ENCODE data around the gene MYRIP.
"Not testable (repeated sequence)": the region's sequence is repeated elsewhere in the genome, so short reads cannot be mapped to it uniquely, and the experiment has no call there.

Gene MYRIP

DNA sequence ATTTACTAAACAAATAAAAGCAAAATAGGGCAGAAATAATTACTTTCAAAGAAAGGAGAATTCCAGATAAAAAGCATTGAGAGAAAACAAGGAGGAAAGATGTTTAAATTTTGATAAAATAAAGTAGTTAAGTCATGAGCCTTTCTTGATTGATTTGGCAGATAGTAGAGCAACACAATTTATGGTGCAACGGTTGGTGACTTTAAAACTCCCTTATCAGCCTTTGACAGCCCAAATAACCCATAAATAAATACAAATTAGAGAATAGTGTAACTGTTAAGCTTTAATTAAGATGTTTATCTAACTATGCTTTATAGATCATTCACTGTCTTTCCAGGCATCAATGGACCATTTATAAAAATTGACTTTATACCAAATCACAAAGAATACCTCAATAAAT lies 446.1 kb downstream of the MYRIP start:
- H3K9ac ChIP-seq (ENCODE audit: low read depth, low read length), result no peak overlapping the region
- no peaks in the 10 kb centered on the region for H3K9me3 ChIP-seq (ENCODE audit: control insufficient read depth, insufficient read depth, low read length)
- no peaks in the 10 kb centered on the region for H3K36me3 ChIP-seq (ENCODE audit: control insufficient read depth, insufficient read depth, low read length)
- no peaks in the 10 kb centered on the region for H3K27me3 ChIP-seq (ENCODE audit: control insufficient read depth, insufficient read depth, low read length)
- peaks cover 9% of the 10 kb centered on the region for H3K4me1 ChIP-seq (ENCODE audit: control insufficient read depth, insufficient read depth, low read length)
- H3K4me3 ChIP-seq (ENCODE audit: low read depth, low read length), result no peak overlapping the region

- H3K9me3 ChIP-seq (ENCODE audit: control insufficient read depth, insufficient read depth, low read length), result no peaks in the 10 kb centered on the region
- no peaks in the 10 kb centered on the region for H3K27me3 ChIP-seq (ENCODE audit: control insufficient read depth, insufficient read depth, low read length)
- H3K36me3 ChIP-seq (ENCODE audit: control insufficient read depth, insufficient read depth, low read length), result no peaks in the 10 kb centered on the region
- H3K4me1 ChIP-seq (ENCODE audit: control insufficient read depth, insufficient read depth, low read length), result peaks cover 9% of the 10 kb centered on the region
- H3K9ac ChIP-seq (ENCODE audit: low read depth, low read length), result no peak overlapping the region
- H3K4me3 ChIP-seq (ENCODE audit: low read depth, low read length), result no peak overlapping the region
Observed at GRCh38 chr3:40258064-40258463, 448.7 kb downstream of the MYRIP start.

DNA sequence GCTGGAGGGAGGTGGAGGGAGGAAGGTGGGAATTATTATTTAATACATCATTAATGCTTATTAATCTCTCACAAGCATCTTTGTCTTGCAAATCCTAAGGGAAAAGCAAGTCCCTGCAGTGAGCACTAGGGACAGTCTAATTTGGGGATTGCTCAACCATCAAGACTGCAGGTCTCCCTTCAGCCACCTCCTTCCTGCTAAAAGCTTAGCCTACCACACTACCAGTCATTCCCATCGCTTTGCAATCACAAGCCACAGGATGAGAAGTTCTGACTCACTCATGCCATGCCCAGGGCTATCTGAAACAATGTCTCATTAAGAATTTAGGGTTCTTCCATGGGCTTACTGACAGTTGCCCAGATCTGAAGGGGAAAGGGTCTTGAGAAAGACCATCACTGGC lies 449.1 kb downstream of the MYRIP start:
- no peak overlapping the region for H3K9ac ChIP-seq (ENCODE audit: low read depth, low read length)
- H3K4me1 ChIP-seq (ENCODE audit: control insufficient read depth, insufficient read depth, low read length), result peaks cover 9% of the 10 kb centered on the region
- H3K36me3 ChIP-seq (ENCODE audit: control insufficient read depth, insufficient read depth, low read length), result no peaks in the 10 kb centered on the region
- H3K27me3 ChIP-seq (ENCODE audit: control insufficient read depth, insufficient read depth, low read length), result no peaks in the 10 kb centered on the region
- H3K9me3 ChIP-seq (ENCODE audit: control insufficient read depth, insufficient read depth, low read length), result no peaks in the 10 kb centered on the region
- no peak overlapping the region for H3K4me3 ChIP-seq (ENCODE audit: low read depth, low read length)

GRCh38 chr3:40262331-40262730 lies 452.9 kb downstream of the MYRIP start:
- Histone ChIP-seq H3K4me3 (ENCODE audit: low read depth, low read length) (no peak overlapping the region), H3K36me3 (ENCODE audit: control insufficient read depth, insufficient read depth, low read length) (no peaks in the 10 kb centered on the region), H3K4me1 (ENCODE audit: control insufficient read depth, insufficient read depth, low read length) (peaks cover 2% of the 10 kb centered on the region), H3K9me3 (ENCODE audit: control insufficient read depth, insufficient read depth, low read length) (no peaks in the 10 kb centered on the region), H3K27me3 (ENCODE audit: control insufficient read depth, insufficient read depth, low read length) (no peaks in the 10 kb centered on the region), H3K9ac (ENCODE audit: low read depth, low read length) (no peak overlapping the region)

GRCh38 chr3:40264451-40264850 lies 455.0 kb downstream of the MYRIP start:
- Histone ChIP-seq H3K36me3 (ENCODE audit: control insufficient read depth, insufficient read depth, low read length) (no peaks in the 10 kb centered on the region), H3K27me3 (ENCODE audit: control insufficient read depth, insufficient read depth, low read length) (no peaks in the 10 kb centered on the region), H3K9ac (ENCODE audit: low read depth, low read length) (no peak overlapping the region), H3K4me3 (ENCODE audit: low read depth, low read length) (no peak overlapping the region), H3K9me3 (ENCODE audit: control insufficient read depth, insufficient read depth, low read length) (no peaks in the 10 kb centered on the region), H3K4me1 (ENCODE audit: control insufficient read depth, insufficient read depth, low read length) (peaks cover 2% of the 10 kb centered on the region)

DNA sequence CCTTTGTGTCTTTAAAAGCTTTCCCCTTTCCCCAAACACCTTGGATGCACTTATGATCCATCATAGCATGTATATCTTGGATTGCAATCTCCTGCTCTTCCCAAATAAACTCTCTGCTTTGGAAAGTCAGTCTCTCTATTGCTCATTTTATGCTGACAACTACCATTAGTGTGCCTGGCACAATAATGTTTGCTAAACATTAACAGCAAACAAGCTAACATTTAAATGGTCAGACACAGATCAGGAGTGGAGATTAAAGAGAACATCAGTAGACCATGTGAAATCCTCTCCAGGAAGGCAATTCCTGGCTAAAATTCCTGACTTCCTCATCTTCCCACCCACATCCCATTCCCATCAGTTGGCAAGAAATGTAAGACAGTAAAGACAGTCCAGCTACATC lies 455.8 kb downstream of the MYRIP start:
- no peaks in the 10 kb centered on the region for H3K4me1 ChIP-seq (ENCODE audit: control insufficient read depth, insufficient read depth, low read length)
- H3K36me3 ChIP-seq (ENCODE audit: control insufficient read depth, insufficient read depth, low read length), result no peaks in the 10 kb centered on the region
- no peak overlapping the region for H3K4me3 ChIP-seq (ENCODE audit: low read depth, low read length)
- no peak overlapping the region for H3K9ac ChIP-seq (ENCODE audit: low read depth, low read length)
- no peaks in the 10 kb centered on the region for H3K27me3 ChIP-seq (ENCODE audit: control insufficient read depth, insufficient read depth, low read length)
- H3K9me3 ChIP-seq (ENCODE audit: control insufficient read depth, insufficient read depth, low read length), result no peaks in the 10 kb centered on the region

DNA sequence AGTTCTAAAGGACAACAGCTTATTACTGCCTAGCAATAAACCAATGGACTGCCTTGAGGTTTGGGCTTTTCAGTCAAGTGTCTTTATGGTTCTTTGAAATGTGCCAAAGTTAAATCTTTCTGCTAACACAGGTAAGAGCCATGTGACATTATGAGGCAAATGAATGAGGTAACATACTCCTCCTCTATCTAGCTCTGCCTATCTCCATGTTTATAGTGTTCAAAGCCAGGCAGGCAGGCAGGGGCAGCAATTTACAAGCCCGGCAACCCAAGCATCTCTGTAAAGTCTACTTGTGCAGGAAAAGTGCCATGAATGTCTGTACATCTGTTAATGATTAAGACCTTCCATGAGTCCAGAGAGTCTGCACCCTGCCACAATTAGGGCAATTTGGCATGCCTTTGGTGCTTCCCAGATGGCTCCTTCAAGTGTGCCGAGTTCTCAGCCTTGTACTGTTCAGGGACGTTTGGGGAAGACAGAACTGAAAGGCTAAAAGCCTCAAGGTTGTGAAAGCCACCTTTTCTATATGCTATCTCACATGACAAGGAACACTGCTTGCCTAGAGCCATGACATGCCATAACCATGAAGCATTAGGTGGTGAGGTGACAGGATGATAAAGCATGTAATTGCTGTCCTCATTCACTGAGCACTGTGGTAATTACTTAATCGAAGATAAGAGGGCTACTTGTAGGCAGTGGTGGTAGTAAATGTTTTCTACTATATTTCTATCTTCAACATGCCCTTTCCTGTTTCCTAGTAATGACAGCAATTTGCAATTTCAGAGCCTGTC lies 458.7 kb downstream of the MYRIP start:
- H3K9ac ChIP-seq (ENCODE audit: low read depth, low read length), result no peak overlapping the region
- no peak overlapping the region for H3K4me3 ChIP-seq (ENCODE audit: low read depth, low read length)
- no peaks in the 10 kb centered on the region for H3K9me3 ChIP-seq (ENCODE audit: control insufficient read depth, insufficient read depth, low read length)
- H3K27me3 ChIP-seq (ENCODE audit: control insufficient read depth, insufficient read depth, low read length), result no peaks in the 10 kb centered on the region
- H3K4me1 ChIP-seq (ENCODE audit: control insufficient read depth, insufficient read depth, low read length), result no peaks in the 10 kb centered on the region
- H3K36me3 ChIP-seq (ENCODE audit: control insufficient read depth, insufficient read depth, low read length), result no peaks in the 10 kb centered on the region

GRCh38 chr3:40268802-40269524 lies 459.6 kb downstream of the MYRIP start:
- Histone ChIP-seq H3K4me1 (ENCODE audit: control insufficient read depth, insufficient read depth, low read length) (no peaks in the 10 kb centered on the region), H3K4me3 (ENCODE audit: low read depth, low read length) (no peak overlapping the region), H3K9ac (ENCODE audit: low read depth, low read length) (no peak overlapping the region), H3K27me3 (ENCODE audit: control insufficient read depth, insufficient read depth, low read length) (no peaks in the 10 kb centered on the region), H3K36me3 (ENCODE audit: control insufficient read depth, insufficient read depth, low read length) (no peaks in the 10 kb centered on the region), H3K9me3 (ENCODE audit: control insufficient read depth, insufficient read depth, low read length) (no peaks in the 10 kb centered on the region)

DNA sequence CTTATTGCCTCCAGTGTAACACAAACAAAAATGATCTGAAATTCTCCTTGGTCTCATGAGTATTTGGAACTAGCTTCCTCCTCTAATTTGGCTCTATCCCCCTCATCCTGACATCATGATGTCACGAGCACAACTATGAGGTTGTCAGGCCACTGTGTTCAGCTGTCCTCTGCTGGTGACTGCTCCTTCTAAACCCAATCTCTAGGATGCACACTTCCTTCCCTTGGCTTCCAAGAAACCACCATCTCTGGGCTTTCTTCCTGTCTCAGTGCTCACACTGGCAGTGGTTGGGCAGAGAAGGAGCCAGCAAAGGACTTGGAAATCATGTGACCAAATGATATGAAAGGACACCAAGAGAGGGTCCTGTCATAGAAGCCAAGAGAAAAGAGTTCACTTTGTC lies 469.4 kb downstream of the MYRIP start:
- no peak overlapping the region for H3K4me3 ChIP-seq (ENCODE audit: low read depth, low read length)

GRCh38 chr3:40281995-40282394 lies 472.6 kb downstream of the MYRIP start:
- no peaks in the 10 kb centered on the region for H3K4me1 ChIP-seq (ENCODE audit: control insufficient read depth, insufficient read depth, low read length)
- H3K9ac ChIP-seq (ENCODE audit: low read depth, low read length), result no peak overlapping the region
- no peaks in the 10 kb centered on the region for H3K9me3 ChIP-seq (ENCODE audit: control insufficient read depth, insufficient read depth, low read length)
- no peak overlapping the region for H3K4me3 ChIP-seq (ENCODE audit: low read depth, low read length)
- no peaks in the 10 kb centered on the region for H3K27me3 ChIP-seq (ENCODE audit: control insufficient read depth, insufficient read depth, low read length)
- no peaks in the 10 kb centered on the region for H3K36me3 ChIP-seq (ENCODE audit: control insufficient read depth, insufficient read depth, low read length)

More for the DNA sequence above, 469.4 kb downstream of the MYRIP start:
- Histone ChIP-seq H3K9ac (ENCODE audit: low read depth, low read length) (no peak overlapping the region), H3K27me3 (ENCODE audit: control insufficient read depth, insufficient read depth, low read length) (no peaks in the 10 kb centered on the region), H3K9me3 (ENCODE audit: control insufficient read depth, insufficient read depth, low read length) (no peaks in the 10 kb centered on the region), H3K36me3 (ENCODE audit: control insufficient read depth, insufficient read depth, low read length) (no peaks in the 10 kb centered on the region), H3K4me1 (ENCODE audit: control insufficient read depth, insufficient read depth, low read length) (no peaks in the 10 kb centered on the region)

DNA sequence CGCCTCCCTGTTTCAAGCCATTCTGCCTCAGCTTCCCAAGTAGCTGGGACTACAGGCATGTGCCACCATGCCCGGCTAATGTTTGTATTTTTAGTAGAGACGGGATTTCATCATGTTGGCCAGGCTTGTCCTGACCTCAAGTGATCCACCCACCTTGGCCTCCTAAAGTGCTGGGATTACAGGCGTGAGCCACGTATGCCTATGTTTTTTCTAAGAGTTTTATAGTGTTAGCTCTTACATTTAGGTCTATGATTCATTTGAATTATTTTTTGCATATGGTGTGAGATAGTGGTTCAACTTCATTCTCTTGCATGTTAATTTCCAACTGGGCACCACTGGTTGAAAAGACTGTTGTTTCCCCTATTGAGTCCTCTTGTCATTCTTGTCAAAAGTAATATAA lies 473.6 kb downstream of the MYRIP start:
- H3K36me3 ChIP-seq (ENCODE audit: control insufficient read depth, insufficient read depth, low read length); H3K9me3 ChIP-seq (ENCODE audit: control insufficient read depth, insufficient read depth, low read length); H3K4me3 ChIP-seq (ENCODE audit: low read depth, low read length): not testable (repeated sequence)

DNA sequence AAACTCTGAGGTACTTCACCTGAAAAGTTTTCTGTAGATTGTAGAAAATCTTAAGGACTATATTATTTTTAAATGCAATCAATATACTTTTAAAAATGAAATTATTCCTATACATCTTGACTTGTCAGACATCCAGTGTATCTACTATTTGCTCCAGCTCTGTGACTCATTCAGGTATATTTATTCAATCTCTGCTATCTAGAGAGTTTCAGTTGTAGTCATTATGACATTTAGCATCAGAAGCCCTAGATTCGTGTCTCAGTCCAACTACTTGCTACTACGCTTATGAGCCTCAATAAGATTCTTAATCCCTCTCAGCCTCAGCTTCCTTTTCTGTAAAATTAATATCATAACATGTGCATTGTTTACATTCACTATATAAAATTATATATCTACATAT lies 477.8 kb downstream of the MYRIP start:
- H3K4me3 ChIP-seq (ENCODE audit: low read depth, low read length), result no peak overlapping the region

More for the DNA sequence above, 473.6 kb downstream of the MYRIP start:
- not testable (repeated sequence) for H3K27me3 ChIP-seq (ENCODE audit: control insufficient read depth, insufficient read depth, low read length); H3K4me1 ChIP-seq (ENCODE audit: control insufficient read depth, insufficient read depth, low read length); H3K9ac ChIP-seq (ENCODE audit: low read depth, low read length)

More for the DNA sequence above, 477.8 kb downstream of the MYRIP start:
- Histone ChIP-seq H3K9ac (ENCODE audit: low read depth, low read length) (no peak overlapping the region), H3K9me3 (ENCODE audit: control insufficient read depth, insufficient read depth, low read length) (no peaks in the 10 kb centered on the region), H3K27me3 (ENCODE audit: control insufficient read depth, insufficient read depth, low read length) (no peaks in the 10 kb centered on the region), H3K36me3 (ENCODE audit: control insufficient read depth, insufficient read depth, low read length) (no peaks in the 10 kb centered on the region), H3K4me1 (ENCODE audit: control insufficient read depth, insufficient read depth, low read length) (no peaks in the 10 kb centered on the region)

Measured in iPS-15b (cell line).